GM20431 (cell line): ENCODE results near the gene LIPC.

ENCODE experiments used
- in situ Hi-C: fragments of 300-500 bp; cut with MseI, MboI; formaldehyde crosslinking; loops from one replicate; pipeline ENCODE4 v1.15.0; 2020; ENCODE audit warnings: low sequenced_read_pairs; ENCODE audit not compliant: unreplicated experiment

The LIPC gene

GRCh38 chr15:58469432-58470353, 37.9 kb downstream of the LIPC start:
- in situ Hi-C loops, result no loop called here

GRCh38 chr15:58471348-58471747, 39.6 kb downstream of the LIPC start:
- in situ Hi-C loops, result no loop called here

GRCh38 chr15:58472221-58472620, 40.4 kb downstream of the LIPC start:
- in situ Hi-C loops, result no loop called here

DNA sequence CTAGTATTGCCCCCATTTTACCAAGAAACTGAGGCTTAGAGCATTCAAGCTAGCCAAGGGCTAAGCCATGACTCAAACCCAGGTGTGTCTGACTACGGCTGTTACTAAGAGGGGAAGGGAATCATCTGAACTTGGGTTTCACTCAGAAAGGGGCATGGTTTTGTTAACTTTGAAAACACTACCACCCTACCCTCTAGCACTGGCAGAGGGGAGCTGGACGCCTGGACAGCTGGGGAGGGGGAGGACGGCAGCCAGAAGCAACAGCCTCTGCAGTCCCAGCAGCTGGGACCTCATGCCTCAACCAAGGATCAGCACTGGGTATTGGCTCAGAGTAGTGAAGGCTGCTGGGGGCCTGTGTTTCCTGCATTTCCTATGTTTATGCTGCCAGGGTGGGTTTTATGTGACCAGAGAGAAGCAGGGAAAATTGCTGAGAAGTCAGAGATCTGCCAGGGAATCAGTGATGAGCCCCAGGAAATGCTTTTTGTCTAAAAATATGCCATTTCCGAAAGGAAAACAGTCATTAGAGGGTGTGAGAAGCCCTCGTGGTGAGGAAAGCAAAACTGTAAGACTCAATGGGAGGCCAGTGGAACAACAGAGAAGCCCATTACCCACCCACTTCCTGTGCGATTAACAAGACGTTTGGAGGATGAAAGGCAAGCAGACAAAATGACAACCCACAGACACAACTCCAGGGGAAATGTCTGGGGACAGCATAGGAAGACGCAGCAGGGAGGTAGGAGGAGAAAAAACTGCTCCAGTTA, 41.2 kb downstream of the LIPC start:
- in situ Hi-C loops, result no loop called here

- in situ Hi-C loops, result no loop called here
These were observed 41.9 kb downstream of the LIPC start for GRCh38 chr15:58473724-58474123.

DNA sequence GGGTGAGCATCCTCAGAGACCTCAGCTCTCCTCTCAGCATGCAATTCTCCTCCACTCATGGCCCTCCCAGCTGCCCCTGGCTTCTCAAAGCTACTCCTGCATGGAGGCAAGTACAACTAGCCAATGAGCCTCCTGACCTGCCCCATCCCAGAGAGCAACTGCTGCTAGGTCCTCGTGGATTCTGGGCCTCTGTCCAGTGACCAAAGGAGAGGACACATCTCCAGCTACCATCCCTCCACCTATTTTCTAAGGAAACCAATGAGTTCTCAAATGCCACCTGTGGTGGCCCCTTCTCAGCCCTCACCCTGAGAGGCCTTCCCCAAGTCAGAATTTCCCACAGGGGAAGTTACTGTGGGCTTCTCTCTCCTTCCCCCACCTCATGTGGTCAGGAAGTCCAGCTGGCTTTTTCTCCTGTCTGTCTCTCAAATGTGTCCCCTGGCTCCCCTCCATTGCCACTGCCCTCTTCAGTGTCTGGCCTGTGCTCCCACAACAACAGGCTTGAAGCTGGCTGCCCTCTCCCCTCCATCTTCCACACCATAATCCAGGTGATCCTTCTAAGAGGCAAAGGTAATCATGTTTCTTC, 43.0 kb downstream of the LIPC start:
- in situ Hi-C loops, result no loop called here

DNA sequence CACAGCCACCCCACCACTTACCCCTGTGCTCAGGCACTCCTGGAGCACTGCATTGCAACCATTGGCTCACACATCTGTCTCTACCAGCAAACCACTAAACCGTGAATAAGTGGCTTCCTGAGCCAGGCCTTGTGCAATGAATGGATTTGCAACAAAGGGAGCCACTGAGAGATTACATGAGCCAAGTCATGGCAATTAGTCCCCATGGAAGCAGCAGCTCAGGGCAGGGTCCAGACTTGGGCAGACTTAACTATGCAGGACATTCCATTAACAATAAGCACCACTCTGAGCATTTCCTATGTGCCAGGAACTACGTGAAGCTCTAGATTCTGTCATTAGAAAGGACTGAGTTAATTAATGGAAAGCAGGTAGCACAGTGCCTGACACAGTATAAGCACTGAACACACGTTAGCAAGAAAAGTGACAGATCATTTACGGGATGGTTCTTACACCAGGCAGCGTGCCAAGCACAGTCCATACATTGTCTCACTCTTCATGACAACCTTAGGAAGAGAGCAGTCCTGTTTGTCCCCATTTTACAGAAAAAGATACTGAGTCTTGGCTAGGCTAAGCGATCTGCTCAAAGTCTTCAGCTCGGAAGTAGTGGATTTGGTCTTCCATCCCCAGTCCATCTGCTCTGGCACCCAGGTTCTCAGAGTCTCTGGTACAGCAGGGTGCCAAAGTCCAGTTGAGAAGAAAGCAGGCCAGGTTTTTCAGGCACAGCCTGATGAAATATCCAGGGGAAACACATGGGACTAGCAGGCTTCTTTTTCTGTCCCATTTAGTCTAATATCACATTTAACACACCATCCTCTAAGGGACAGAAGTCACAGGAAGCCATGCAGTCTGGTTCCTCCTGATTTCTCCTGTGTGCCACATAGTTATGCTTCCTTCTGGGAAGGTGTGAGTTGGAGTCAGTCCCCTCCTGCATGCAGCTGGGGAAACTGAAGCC, 44.1 kb downstream of the LIPC start:
- in situ Hi-C loops, result no loop called here

- in situ Hi-C loops, result no loop called here
These were observed 44.9 kb downstream of the LIPC start for GRCh38 chr15:58476525-58477162.

DNA sequence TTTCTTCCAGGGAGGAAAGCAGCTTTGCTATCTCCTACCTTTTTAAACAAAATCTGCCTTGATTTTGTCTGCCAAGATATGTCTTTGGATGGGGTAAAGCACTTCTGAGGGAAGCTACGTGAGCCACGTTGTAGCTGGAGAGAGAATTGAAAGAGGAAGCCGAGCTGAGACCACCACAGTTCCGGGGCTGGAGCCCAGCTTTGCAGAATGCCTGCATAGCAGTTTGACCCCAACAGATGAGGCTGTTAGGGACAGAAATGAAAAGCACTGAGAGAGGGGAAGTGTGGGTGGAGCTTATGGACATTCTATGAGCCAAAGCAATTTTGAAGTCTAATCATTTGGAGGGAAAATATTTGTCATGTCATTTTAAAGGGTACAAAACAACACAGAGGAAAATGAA, 45.4 kb downstream of the LIPC start:
- in situ Hi-C loops, result no loop called here

DNA sequence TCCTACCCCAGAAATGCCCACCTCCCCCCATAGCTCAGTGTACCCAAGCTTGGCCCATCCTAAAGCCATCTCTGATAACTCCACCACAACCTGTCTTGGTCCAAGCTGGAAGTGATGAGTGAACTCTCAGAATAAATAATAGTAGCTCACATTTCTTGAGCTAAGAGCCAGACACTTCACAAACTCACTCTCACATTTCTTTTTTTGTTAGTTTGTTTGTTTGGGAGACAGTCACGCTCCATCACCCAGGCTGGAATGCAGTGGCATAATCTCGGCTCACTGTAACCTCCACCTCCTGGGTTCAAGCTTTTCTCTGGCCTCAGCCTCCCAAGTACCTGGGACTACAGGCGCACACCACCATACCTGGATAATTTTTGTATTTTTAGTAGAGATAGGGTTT, 46.2 kb downstream of the LIPC start:
- in situ Hi-C loops, result no loop called here

DNA sequence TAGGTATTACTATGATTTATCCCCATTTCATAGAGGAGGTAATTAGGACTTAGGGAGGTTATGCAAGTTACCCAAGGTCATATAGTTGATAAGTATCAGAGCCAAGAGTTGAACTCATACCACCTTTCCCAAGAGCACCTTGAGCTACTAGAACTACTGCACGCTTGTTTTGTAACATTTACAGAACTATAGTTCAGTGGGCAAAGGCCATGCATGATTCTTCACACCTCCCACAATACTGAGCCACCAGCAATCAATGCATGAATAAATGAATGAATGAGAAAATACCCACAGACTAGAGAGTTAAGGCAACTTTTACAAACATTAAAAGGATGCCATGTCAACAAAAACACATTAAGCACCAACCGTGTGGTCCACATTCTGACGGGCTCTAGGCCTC, 46.8 kb downstream of the LIPC start:
- in situ Hi-C loops, result no loop called here

DNA sequence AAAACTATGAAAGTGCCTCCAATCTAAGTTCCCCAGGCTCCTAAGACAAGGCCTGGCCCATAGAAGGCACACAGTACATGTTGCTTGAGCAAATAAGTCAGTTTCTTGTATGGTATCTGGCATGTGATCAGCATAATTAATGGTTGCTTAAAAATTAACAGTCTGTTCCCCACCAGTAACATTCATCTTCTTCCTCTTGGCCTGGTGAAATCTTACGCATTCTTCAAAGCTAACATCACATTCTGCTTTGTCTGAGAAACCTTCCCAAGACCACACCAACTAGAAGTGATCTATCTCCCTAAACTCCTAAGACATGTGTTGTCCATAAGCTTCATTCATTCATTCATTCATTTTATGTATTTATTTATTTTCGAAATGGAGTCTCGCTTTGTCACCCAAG, 48.1 kb downstream of the LIPC start:
- in situ Hi-C loops, result no loop called here

- in situ Hi-C loops, result no loop called here
These were observed 51.6 kb downstream of the LIPC start for GRCh38 chr15:58483376-58483775.

GRCh38 chr15:58484791-58485600, 53.2 kb downstream of the LIPC start:
- in situ Hi-C loops, result no loop called here

GRCh38 chr15:58486062-58486461, 54.3 kb downstream of the LIPC start:
- in situ Hi-C loops, result no loop called here

DNA sequence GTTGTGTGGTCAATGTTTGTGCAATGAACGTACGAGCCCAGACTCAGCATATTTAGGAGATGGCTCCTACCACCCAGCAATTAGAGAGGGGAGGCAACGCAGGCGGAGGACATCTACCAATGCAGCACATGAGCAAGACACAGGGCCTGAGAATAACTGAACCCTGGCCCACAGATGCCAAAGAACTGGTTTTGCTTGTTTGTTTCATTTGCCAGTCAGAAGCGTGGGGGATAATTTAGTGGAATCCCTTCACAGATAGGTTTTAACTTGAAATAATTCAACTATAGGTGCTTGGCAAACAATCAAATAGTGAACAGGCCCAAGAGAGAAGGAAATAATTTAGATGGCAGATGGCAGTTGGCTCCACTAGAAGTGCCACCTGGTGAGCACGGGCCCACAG, 54.8 kb downstream of the LIPC start:
- in situ Hi-C loops, result no loop called here

DNA sequence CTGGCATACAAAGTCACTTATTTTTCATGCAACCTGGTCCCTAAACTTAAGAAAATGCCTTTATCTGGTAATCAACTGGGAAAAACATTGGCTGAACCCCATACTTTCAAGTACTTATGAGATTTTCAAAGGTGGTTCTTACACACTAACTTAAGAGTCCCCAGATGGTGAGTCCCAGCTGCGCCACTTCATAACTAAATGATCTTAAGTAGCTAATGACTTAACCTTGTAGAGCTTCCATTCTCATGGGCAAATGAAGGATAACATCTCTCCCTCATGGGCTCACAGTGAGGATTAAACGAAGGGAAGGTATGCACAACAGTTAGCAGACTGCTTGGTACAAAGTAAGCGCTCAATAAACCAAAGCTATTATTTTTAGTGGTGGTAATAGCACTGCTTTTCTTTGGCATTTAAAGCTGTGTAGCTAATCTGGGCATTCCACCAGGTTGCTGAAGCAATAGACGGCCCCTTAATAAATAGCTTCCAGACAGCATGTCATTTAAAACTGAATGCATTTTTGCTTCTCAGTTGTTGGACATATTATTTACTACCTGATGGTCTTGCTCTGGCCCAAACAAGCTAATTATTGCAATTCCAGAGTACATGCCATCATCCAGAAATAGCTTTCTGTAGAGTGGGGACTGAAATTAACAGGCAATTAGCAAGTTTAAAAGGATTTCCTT, 55.4 kb downstream of the LIPC start:
- in situ Hi-C loops, result no loop called here

GRCh38 chr15:58487724-58488120, 55.9 kb downstream of the LIPC start:
- in situ Hi-C loops, result no loop called here
